Left colon (tissue), 2 donors: ENCODE data around the gene EDN1. TPM values are rescaled to one million over a fixed set of nuclear protein-coding genes. Genes with fewer than 3 reads are reported as not detected.
"Not testable (repeated sequence)": the region's sequence is repeated elsewhere in the genome, so short reads cannot be mapped to it uniquely, and the experiment has no call there.

Experiments used
- ATAC-seq: fragments of 200-7000 bp; cut with Tn5 transposase; one replicate; pipeline ENCODE4 v1.9.1; 2020; ENCODE audit warnings: mild to moderate bottlenecking, moderate library complexity
- DNase-seq, 2 donors: peaks; one replicate each; pipeline ENCODE4 v3.0.0-alpha.2; 2020
- intact Hi-C, 2 donors: fragments of 100-400 bp; cut with DNase I in 1 of 2; cut with micrococcal nuclease in 1 of 2; formaldehyde crosslinking; loops; one replicate each; pipeline versions ENCODE4 v1.11.2 to v1.14.0; 2022; cut with DNase I, micrococcal nuclease
- total RNA-seq, 2 donors: library from RNA; stranded (reverse); fragmentation: NEBNext Ultra II Directional; extraction: Animal tissue kit (Norgen Biotek cat#: 25700); gene quantifications; one replicate each; pipeline ENCODE4 v1.2.1, GENCODE V29; 2021
- donor health status: DM: no; HTN: no; CAD: no.
- donor health status: DM: yes; HTN: yes; CAD: no.

The EDN1 gene
- total RNA-seq, 2 donors from 2014 or later: 16.8 to 24.8 TPM

DNA sequence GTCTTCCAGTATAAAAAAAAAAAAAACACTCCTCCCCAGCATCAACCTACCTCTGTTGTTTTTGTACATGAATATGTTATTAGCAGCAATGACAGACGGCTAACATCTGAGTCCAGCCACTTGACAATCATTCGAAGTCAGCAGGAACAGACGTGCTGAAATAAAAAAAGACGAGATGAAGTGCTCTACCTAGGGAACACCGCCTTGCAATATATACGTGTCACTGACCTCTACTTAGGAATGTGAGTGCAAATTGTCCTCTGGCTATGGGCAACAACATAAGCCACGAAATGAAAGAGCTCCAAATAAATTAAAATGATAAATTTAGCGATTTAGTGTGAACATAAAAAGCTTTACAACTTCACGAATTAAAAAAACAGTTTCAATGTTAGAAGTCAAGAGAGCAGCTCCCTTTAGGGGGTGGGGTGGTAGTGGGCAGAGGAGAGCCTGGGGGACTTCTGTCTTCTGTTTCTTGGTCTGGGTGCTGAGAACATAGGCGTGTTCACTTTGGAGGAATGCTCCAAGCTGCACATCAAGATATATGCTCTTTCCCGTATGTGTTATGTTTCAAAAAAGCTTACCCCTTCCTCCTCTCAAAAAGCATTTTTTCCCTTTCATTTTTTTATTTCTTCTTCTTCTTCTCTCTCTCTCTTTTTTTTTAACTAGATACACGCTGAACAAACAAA is 23.3 kb downstream of the EDN1 start:
- DNase-seq (no peak), ATAC-seq (no peak)
- intact Hi-C loops: no loop called here

DNA sequence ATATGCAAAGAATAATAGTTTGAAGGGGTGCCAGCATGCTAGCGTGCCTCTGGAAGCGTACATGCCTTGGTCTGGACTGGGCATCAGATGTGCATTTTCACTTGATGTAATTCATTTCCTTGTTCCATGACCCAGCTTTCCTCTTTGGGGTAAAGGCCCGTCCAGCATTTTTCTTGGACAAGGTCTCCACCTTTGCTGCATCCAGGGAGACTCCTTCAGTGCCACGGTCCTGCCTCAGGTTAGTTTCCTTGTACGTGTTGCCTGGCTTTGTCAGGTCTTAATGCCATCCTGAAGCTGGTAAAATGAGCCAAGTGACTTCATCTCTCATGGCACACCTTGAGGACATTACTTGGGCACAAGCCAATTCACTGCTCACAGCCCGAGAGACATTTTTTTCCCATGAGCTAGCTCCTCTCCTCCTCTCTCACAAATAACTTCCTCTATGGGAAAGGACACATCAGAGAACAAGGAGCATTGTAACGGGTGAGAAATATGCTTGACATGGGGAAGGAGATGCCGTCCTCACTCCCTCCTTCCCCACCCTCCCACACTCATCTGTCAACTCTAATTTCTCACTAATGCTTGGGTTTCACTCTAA is 23.9 kb downstream of the EDN1 start:
- DNase-seq: peak in 1 of 2 donors; percentile 54
- intact Hi-C loops: no loop called here
- ATAC-seq: peak; percentile 89

DNA sequence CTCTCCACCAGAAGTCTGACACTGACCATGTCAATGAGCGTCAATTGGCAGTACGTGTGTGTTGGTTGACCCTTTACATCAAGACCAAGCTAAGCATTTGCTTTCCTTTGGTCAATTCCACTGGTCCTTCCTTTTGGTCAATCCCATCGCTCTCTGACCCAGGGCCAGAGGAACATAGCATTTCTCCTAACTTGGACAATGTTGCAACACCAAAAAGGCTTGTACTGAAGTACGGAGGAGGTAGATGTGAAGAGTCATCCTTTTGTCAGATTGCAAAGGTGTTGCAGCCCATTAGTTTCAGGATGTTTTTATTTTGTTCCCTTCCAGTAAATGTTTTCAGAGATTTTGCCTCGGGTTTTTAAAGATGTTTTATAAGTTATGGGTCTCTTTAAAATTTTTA is 24.6 kb downstream of the EDN1 start:
- no peak for ATAC-seq
- intact Hi-C loops: no loop called here
- DNase-seq: no peak

DNA sequence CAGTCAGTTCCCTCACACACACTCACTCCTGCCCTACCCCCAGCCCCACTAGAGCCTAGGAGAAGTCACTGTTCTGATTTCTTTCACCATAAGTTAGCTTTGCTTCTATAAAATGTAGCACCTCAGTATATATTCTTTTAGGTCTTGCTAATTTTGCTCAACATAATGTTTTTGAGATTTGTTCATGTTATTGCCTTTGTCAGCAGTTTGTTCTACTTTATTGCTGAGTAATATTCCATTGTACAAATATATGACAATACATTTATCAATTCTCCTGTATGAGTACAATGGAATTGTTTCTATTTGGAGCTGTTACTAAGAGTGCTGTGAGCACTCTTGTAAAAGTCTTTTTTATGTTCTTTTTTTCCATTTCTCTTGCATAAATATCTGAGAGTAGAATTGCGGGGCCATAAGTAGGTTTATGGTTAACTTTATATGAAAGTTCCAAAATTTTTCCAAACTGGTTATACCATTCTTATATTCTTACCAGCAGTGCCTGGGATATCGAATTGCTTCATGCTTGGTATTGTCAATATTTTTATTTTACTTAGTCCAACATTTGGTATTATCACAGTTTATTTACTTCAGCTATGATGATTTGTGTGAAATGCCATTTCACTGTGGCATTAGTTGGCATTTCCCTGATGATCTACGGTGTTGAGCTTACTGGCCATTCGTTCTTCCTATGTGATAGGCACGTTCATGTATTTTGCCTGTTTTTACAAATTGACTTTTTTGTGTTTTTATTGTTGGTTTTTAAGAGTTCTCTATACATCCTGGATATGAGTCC is 25.3 kb downstream of the EDN1 start:
- ATAC-seq (no peak), DNase-seq (no peak)
- intact Hi-C loops: no loop called here

DNA sequence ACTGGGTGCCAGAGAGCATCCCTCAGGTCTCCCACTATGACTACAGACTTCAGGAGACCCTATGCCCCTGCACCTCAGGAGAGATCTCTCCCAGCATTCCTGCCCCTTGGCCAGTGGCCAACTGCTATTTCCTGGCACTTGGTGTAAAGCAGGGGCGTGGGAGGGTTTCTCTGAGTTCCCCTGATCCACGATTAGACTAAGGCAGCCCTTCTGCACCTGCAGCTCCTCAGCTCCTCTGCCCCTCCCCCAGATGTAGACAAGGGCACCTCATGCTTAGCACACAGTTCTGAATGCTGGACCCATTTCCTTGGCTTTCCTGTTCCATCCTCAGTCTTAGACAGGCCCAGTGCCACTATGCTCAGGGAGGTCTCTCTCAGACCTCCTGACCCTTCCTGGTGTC is 28.6 kb downstream of the EDN1 start:
- intact Hi-C loops: no loop called here
- ATAC-seq (no peak), DNase-seq (no peak)

DNA sequence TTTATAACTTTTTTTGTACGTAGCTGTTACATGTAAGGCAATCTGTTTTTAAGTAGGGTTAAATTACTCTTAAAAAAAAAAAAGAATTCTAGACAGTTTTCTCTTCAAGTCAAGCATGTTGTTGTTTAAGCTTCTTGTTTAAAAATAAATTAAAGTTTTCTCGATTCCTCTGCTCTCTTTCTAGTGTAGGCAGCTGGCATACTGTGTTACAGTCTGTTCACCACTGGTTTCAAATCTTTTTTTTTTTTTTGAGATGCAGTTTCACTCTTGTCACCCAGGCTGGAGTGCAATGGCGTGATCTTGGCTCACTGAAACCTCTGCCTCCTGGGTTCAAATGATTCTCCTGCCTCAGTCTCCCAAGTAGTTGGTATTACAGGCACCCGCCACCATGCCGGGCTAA is 29.9 kb downstream of the EDN1 start:
- intact Hi-C loops, DNase-seq, ATAC-seq: not testable (repeated sequence)

DNA sequence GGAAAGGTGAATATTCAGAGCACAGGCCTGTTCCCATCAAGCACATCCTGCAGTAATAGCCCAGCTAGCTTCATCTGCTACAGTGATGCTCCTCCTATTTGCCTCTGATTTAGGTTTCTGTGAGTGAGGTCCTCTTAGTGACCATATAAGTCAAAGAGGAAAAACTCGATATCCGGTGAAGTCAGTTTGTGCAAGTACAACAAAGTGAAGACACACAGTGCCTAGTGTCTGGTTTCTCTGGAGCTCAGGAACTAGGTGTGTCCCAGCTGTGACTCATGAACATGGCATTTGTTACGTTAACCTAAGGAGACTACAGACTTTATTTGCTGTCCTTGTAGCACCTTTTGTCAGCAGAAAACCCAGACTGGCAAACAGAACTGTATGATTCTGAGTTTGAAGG is 33.9 kb downstream of the EDN1 start:
- intact Hi-C loops: no loop called here
- DNase-seq: peak in 1 of 2 donors; percentile 75
- peak; percentile 99 for ATAC-seq

DNA sequence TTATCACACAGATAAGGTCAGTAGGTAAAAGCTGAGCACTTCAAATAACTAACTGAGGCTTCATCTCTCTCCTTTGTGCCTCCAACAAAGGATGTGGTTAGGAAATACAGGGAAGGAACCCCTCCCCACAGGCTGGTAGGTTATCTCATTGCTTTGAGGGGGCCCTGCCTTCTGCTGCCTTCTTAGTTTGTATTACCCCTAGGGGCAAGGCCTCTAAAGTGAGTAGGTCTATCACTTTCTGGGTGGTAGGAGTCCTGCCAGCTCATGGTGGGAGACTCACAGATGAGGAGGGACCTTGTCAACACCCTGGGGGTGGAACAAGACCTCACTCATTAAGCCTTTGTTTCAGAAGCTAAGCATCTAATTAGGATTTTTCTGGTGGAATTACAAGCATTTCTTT is 34.6 kb downstream of the EDN1 start:
- DNase-seq (no peak), ATAC-seq (no peak)
- intact Hi-C loops: no loop called here

DNA sequence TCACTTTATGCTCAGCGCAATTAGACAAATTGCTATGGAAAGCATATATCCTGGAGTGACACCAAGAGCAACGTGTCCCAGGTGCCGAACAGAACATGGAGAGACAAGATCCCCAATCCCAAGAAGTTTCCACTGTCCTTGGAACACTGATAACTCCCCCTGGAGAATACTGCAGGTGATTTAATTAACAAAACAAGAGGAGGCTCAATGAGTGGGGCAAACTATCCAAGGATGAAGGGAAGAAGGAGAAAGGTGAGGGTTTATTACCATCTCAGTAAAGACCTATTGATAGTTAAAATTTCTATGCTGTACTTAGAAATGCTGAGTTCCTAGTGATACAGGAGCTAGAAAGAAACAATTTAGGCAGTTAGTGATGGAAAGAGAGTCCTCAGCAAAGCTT is 35.7 kb downstream of the EDN1 start:
- intact Hi-C loops: no loop called here
- DNase-seq (no peak), ATAC-seq (no peak)

DNA sequence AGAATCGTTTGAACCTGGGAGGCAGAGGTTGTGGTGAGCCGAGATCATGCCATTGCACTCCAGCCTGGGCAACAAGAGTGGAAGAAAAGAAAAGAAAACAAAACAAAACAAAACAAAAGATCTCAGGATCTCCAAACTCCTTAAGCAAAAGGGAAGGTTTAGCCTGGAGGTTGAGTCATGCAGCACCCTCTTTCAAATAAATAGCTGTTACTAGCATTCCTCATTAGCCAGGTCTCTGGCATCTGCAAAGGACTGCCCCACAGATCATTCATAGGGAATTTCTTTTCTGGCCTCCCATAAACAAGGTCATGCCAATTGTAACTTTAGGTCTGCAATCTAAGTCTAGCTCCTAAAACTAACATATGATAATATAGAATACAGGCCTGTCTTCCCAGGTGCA is 37.2 kb downstream of the EDN1 start:
- intact Hi-C loops: no loop called here
- ATAC-seq (no peak), DNase-seq (no peak)

DNA sequence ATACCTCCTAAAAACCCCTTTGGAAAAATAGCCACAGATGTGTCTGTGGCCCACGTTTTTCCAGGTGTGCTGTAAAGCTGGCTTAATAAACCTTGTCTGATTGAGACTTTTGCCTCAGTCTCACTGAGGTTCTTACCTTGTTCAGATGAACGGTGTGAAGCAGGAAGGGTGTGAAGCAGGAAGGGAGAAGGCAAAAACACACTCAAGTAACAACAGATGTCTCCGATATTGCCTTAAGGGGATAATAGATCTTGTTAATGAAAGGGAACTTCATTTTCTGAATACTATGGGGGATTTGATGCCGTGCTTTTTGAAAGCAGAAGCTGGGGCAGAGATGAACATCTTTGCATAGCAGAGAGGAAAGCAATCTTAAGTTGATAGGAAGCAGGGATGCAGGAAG is 37.8 kb downstream of the EDN1 start:
- intact Hi-C loops: no loop called here
- DNase-seq: no peak
- no peak for ATAC-seq

DNA sequence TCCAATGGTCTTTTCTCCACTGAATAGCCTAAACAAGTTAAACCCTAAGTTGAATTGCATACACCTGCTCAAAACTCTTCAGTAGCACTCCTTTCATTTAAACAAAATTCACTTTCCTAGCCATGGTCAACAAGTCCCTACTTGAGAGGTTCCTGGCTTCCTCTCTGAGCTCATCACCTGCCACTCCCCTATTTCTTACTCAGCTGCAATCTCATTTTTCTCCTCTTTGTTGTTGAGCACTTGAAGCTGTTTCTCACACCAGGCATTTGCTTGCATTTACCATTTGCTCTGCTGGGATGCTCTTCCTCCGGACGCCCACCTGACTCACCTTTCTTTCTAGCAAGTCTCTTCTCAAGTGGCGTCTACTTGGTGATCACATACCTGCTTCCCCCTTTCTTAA is 38.5 kb downstream of the EDN1 start:
- ATAC-seq: no peak
- intact Hi-C loops: no loop called here
- no peak for DNase-seq

DNA sequence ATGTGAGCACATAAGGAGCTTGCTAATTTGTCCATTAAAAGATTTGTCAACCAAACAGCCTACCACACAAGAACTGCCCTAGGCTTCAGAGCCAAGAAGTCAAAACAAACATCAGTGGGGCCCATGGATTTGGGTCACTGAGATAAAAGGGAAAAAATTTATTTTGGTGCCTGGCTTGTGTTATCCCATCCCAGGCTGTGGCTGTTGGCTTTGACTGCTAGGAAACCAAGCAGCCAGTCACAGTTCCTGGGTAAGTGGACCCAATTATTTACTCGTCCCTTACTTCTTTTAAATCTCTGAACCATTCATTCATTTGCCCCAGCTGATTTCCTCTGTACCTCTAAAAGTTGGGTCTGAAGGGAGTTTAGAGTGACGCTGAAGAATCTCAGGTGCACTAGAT is 41.3 kb downstream of the EDN1 start:
- intact Hi-C loops: no loop called here
- DNase-seq: no peak
- ATAC-seq: no peak

DNA sequence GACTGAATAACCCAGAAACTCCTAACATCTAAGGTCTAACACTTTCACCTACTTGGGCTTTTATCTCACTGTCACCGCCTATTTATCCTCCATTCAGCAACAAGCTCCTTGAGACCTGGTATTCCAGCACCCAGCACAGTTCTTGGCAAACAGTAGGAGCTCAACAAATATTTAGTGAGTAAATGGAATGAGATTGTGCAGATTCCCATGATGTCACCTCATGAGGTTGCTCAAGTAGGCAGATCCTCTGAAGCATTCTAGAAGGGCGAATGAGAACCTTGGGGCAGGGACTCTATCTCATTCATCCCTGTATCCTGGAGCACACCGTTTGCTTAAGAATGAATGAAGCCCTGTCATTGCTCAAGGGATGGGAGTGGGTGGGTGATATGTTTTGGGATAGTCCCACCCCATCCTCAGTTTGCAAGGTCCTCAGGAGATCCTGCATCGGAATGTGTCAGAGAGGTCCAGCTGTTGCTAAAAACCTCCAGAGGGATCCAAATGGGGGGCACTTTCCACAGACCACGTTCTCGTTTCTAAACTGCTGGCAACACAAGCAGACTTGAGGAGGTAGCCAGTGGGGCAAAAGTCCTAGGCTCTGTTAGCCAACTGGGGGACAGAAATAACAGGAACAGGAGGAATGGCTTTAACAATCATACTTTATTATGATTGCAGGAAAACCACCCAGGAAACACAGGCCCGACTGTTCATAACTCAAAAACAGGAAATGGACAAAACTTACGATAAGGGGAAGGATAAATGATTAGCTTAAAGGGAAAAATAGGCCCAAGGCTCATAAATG is 42.0 kb downstream of the EDN1 start:
- DNase-seq: peak; percentile 38 to 72
- intact Hi-C loops: no loop called here
- peak; percentile 85 for ATAC-seq

DNA sequence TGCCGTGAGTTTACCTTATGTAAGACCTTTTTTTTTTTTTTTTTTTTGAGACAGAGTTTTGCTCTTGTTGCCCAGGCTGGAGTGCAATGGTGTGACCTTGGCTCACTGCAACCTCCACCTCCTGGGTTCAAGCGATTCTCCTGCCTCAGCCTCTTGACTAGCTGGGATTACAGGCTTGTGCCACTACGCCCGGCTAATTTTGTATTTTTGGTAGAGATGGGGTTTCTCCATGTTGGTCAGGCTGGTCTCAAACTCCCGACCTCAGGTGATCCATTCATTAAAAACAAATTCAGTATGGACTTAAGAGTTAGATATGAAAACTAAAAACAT is 42.6 kb downstream of the EDN1 start:
- ATAC-seq, intact Hi-C loops, DNase-seq: not testable (repeated sequence)

DNA sequence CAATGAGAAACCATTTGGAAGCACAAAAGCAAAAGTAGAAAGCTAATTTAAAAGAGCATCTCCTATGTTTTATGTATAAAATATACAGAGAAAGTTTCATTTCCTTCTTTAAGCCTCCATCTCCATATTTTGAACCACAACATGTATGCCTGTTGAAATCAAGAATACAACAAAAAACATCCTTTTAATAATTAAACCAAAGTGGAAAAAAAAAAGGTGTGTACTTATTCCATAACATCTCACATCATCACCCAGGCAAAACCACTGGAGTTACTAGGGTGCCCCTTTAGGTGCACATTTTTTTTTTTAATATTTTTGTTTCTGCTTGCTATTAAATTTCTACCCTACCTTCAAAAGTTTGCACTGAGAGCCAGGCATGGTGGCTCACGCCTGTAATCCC is 43.0 kb downstream of the EDN1 start:
- ATAC-seq (no peak), DNase-seq (no peak)
- intact Hi-C loops: no loop called here

DNA sequence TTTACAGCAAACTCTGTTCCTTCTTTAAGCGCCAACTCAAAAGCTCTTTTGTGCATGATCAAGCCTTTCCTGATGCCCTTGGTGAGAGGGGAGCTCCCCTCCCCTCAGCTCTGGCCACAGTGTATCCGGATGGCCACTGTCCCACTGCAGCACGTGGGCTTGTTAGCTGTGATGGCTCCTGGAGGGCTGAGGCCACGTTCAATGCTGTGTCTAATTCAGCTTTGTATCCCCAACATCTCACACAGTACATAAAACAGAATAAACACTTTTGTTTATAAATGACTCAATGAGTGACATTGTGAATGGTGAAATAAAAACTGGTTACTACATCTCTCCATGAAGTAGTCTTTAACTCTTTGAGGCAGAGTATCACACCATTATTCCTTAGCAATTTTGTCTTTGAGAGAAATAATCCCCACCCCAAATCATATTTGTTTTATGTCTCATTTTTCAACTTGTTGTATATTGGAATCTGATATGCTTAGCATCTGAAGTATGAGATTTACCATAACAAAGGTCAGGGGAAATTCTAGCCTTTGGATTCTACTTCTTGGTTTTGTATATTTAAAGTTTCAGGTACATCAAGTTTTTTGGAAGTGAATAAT is 44.5 kb downstream of the EDN1 start:
- intact Hi-C loops: no loop called here
- DNase-seq: no peak
- no peak for ATAC-seq

DNA sequence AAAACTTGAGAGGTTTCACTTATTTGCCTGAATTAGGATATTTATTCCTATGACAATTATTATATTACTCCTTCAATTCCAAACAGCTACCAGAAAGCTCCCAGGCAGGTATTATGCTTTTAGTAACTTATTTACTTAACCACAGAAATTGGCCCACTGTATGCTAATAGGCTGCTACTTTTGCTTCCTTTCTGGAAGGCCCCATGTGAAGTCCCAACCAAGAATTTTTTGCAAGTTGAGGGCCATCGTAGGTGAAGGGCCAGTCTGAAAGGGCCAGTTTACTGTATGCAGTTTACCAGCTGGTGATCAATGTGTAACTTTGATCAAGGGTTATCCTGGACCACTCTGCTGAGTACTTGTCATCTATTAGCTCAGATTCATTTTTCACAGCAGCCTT is 45.0 kb downstream of the EDN1 start:
- no peak for DNase-seq
- intact Hi-C loops: no loop called here
- ATAC-seq: no peak

DNA sequence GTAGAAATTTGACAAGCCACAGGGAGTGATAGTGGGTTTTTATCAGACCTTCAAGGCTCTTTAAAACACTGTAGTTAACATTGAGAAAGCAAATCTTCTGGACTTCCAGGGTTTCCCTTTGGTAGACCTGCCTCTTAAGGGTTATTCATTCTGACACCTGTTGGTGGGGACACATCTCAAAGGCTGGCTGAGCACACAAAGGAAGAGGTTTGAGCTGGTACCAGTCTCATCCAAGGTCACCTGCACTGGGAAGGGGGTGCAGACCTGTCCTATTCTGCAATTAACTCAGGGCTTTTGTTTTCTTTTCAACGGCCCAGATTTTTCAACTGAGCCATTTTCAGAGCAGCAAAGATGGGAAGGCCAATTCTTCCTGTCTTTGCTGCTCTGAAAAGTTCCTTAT is 45.6 kb downstream of the EDN1 start:
- intact Hi-C loops: no loop called here
- ATAC-seq: no peak

More for the DNA sequence above, 45.6 kb downstream of the EDN1 start:
- no peak for DNase-seq
